ENCODE data around the gene ASTN2.

DNA sequence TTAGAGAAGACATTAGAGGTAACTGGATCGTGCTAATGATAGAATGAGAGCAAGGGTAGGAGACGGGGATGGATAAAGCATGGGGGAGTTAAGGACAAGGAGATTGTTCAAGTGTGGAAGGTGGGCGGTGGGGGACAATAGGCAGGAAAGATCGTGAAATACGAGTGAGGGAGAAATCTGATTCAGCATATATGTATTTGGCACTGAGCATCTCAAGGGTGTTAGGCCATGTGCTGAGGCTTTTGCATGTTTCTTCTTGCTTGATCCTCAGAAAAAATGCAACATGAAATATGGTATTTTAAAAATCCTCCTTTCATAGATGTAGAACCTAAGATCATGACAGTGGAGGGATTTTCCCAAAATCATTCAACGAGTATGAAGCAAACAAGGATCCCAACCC lies 1020.8 kb downstream of the ASTN2 start:
- no peak for TF ChIP-seq POLR2A (IDR thresholded peaks at IDR 0.05)
- TF ChIP-seq, protein P1, sequence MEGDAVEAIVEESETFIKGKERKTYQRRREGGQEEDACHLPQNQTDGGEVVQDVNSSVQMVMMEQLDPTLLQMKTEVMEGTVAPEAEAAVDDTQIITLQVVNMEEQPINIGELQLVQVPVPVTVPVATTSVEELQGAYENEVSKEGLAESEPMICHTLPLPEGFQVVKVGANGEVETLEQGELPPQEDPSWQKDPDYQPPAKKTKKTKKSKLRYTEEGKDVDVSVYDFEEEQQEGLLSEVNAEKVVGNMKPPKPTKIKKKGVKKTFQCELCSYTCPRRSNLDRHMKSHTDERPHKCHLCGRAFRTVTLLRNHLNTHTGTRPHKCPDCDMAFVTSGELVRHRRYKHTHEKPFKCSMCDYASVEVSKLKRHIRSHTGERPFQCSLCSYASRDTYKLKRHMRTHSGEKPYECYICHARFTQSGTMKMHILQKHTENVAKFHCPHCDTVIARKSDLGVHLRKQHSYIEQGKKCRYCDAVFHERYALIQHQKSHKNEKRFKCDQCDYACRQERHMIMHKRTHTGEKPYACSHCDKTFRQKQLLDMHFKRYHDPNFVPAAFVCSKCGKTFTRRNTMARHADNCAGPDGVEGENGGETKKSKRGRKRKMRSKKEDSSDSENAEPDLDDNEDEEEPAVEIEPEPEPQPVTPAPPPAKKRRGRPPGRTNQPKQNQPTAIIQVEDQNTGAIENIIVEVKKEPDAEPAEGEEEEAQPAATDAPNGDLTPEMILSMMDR (IDR thresholded peaks at IDR 0.05): no peak

Data from right lobe of liver (tissue), 4 donors.